IPS DF 6.9 (cell line): ENCODE data around the gene SCFD2.

Experiments
- DNase-seq: peaks from one replicate; pipeline ENCODE4 v3.0.0-alpha.2; 2013; ENCODE audit warnings: low read depth, low spot score
- H3K27ac ChIP-seq: one replicate; pipeline ENCODE4 v1.5.1; 2013; ENCODE audit warnings: low read length, control low read depth
- H3K27me3 ChIP-seq: 2 replicates; pipeline ENCODE4 v1.6.1; 2013; ENCODE audit warnings: mild to moderate bottlenecking, low read length; ENCODE audit not compliant: control insufficient read depth, insufficient read depth
- H3K36me3 ChIP-seq: 2 replicates; pipeline ENCODE4 v1.6.1; 2013; ENCODE audit warnings: low read length; ENCODE audit not compliant: control insufficient read depth, insufficient read depth
- H3K4me1 ChIP-seq: 2 replicates; pipeline ENCODE4 v1.6.1; 2013; ENCODE audit warnings: low read length; ENCODE audit not compliant: control insufficient read depth, insufficient read depth
- H3K4me3 ChIP-seq: 2 replicates; pipeline ENCODE4 v1.5.1; 2013; ENCODE audit warnings: mild to moderate bottlenecking, low read length
- H3K9me3 ChIP-seq: 2 replicates; pipeline ENCODE4 v1.6.1; 2013; ENCODE audit warnings: low read length, inconsistent platforms; ENCODE audit not compliant: control insufficient read depth, insufficient read depth
- WGBS: extraction: QIAGEN DNeasy Blood & Tissue Kit; methylation state at CpG from one replicate; pipeline ENCODE4 v1.1.7; 2013; ENCODE audit warnings: mixed read lengths, missing lambda C conversion rate; ENCODE audit not compliant: insufficient read length, insufficient coverage; 5-methylcytosine and 5-hydroxymethylcytosine counted together

SCFD2 gene

GRCh38 chr4:52891743-52892142 is 474.1 kb downstream of the SCFD2 start:
- Histone ChIP-seq H3K4me3 (no peak overlapping the region), H3K27ac (no peak overlapping the region), H3K36me3 (no peaks in the 10 kb centered on the region), H3K9me3 (no peaks in the 10 kb centered on the region), H3K4me1 (no peaks in the 10 kb centered on the region), H3K27me3 (no peaks in the 10 kb centered on the region)
- no CpG with 5 or more reads among the region's 1 CpG for WGBS
- DNase-seq = no peak

GRCh38 chr4:52890521-52890791 is 475.4 kb downstream of the SCFD2 start:
- no peak overlapping the region for H3K27ac ChIP-seq
- H3K9me3 ChIP-seq = no peaks in the 10 kb centered on the region
- H3K27me3 ChIP-seq = no peaks in the 10 kb centered on the region
- no CpG with 5 or more reads among the region's 1 CpG for WGBS
- no peaks in the 10 kb centered on the region for H3K36me3 ChIP-seq
- no peak for DNase-seq
- no peak overlapping the region for H3K4me3 ChIP-seq
- no peaks in the 10 kb centered on the region for H3K4me1 ChIP-seq

GRCh38 chr4:52889778-52890520 is 475.9 kb downstream of the SCFD2 start:
- H3K4me1 ChIP-seq = no peaks in the 10 kb centered on the region
- no peak for DNase-seq
- H3K9me3 ChIP-seq = no peaks in the 10 kb centered on the region
- H3K4me3 ChIP-seq = no peak overlapping the region
- H3K36me3 ChIP-seq = no peaks in the 10 kb centered on the region
- no peak overlapping the region for H3K27ac ChIP-seq
- H3K27me3 ChIP-seq = no peaks in the 10 kb centered on the region
- WGBS = no CpG with 5 or more reads among the region's 2 CpGs

- H3K36me3 ChIP-seq = no peaks in the 10 kb centered on the region
- no peak for DNase-seq
- no CpG with 5 or more reads among the region's 2 CpGs for WGBS
- no peak overlapping the region for H3K27ac ChIP-seq
- H3K4me1 ChIP-seq = peaks cover 2% of the 10 kb centered on the region; the same call in 1 of the 2 replicates
- no peaks in the 10 kb centered on the region for H3K27me3 ChIP-seq
- no peaks in the 10 kb centered on the region for H3K9me3 ChIP-seq
- no peak overlapping the region for H3K4me3 ChIP-seq
Observed at GRCh38 chr4:52889354-52889753, 476.5 kb downstream of the SCFD2 start.

- no peaks in the 10 kb centered on the region for H3K27me3 ChIP-seq
- no peaks in the 10 kb centered on the region for H3K36me3 ChIP-seq
- no peak overlapping the region for H3K27ac ChIP-seq
- H3K9me3 ChIP-seq = no peaks in the 10 kb centered on the region
- no peak for DNase-seq
- no CpG with 5 or more reads among the region's 2 CpGs for WGBS
- H3K4me1 ChIP-seq = peaks cover 6% of the 10 kb centered on the region
- H3K4me3 ChIP-seq = no peak overlapping the region
Observed at GRCh38 chr4:52884994-52885393, 480.9 kb downstream of the SCFD2 start.

- Histone ChIP-seq H3K27ac (no peak overlapping the region), H3K4me1 (peaks cover 6% of the 10 kb centered on the region), H3K27me3 (no peaks in the 10 kb centered on the region), H3K4me3 (no peak overlapping the region), H3K9me3 (no peaks in the 10 kb centered on the region), H3K36me3 (no peaks in the 10 kb centered on the region)
- no peak for DNase-seq
- no CpG with 5 or more reads among the region's 4 CpGs for WGBS
Observed at GRCh38 chr4:52883707-52884669, 481.9 kb downstream of the SCFD2 start.

GRCh38 chr4:52883183-52883621 is 482.7 kb downstream of the SCFD2 start:
- no CpG with 5 or more reads among the region's 4 CpGs for WGBS
- H3K36me3 ChIP-seq = no peaks in the 10 kb centered on the region
- H3K9me3 ChIP-seq = no peaks in the 10 kb centered on the region
- no peak for DNase-seq
- peaks cover 6% of the 10 kb centered on the region for H3K4me1 ChIP-seq
- no peak overlapping the region for H3K4me3 ChIP-seq
- H3K27me3 ChIP-seq = no peaks in the 10 kb centered on the region
- H3K27ac ChIP-seq = no peak overlapping the region

- no CpG with 5 or more reads among the region's 1 CpG for WGBS
- H3K36me3 ChIP-seq = no peaks in the 10 kb centered on the region
- no peak overlapping the region for H3K27ac ChIP-seq
- DNase-seq = no peak
- no peak overlapping the region for H3K4me3 ChIP-seq
- peaks cover 6% of the 10 kb centered on the region for H3K4me1 ChIP-seq
- no peaks in the 10 kb centered on the region for H3K27me3 ChIP-seq
- H3K9me3 ChIP-seq = no peaks in the 10 kb centered on the region
Observed at GRCh38 chr4:52880994-52881393, 484.9 kb downstream of the SCFD2 start.

- Histone ChIP-seq H3K27me3 (no peaks in the 10 kb centered on the region), H3K4me1 (peaks cover 6% of the 10 kb centered on the region), H3K9me3 (no peaks in the 10 kb centered on the region), H3K36me3 (no peaks in the 10 kb centered on the region), H3K27ac (no peak overlapping the region), H3K4me3 (no peak overlapping the region)
- no peak for DNase-seq
- no CpG with 5 or more reads among the region's 3 CpGs for WGBS
Observed at GRCh38 chr4:52879471-52879870, 486.4 kb downstream of the SCFD2 start.

- no CpG with 5 or more reads among the region's 6 CpGs for WGBS
- Histone ChIP-seq H3K27me3 (no peaks in the 10 kb centered on the region), H3K36me3 (no peaks in the 10 kb centered on the region), H3K27ac (no peak overlapping the region), H3K9me3 (no peaks in the 10 kb centered on the region), H3K4me1 (peaks cover 6% of the 10 kb centered on the region; the same call in 1 of the 2 replicates), H3K4me3 (no peak overlapping the region)
- DNase-seq = no peak
Observed at GRCh38 chr4:52877694-52878093, 488.2 kb downstream of the SCFD2 start.
